CD4-positive, alpha-beta T cell treated with Interleukin-6 for 4 hours (primary cell): ENCODE measurements around the gene GNAS-AS1.
A peak's percentile ranks its signal among the peaks of the same experiment; 100 is the strongest.

Source experiments
- DNase-seq: peaks from one replicate; pipeline ENCODE4 v3.0.0-alpha.2; 2020; ENCODE audit warnings: mixed read lengths

The GNAS-AS1 gene

GRCh38 chr20:58884966-58885365 lies 34.3 kb upstream of the GNAS-AS1 start:
- no peak for DNase-seq

- DNase-seq, result no peak
Observed at GRCh38 chr20:58883241-58883691, 32.6 kb upstream of the GNAS-AS1 start.

GRCh38 chr20:58882704-58883089 lies 32.0 kb upstream of the GNAS-AS1 start:
- DNase-seq, result no peak

- peak; percentile 33 for DNase-seq
Observed at GRCh38 chr20:58880994-58881752, 30.5 kb upstream of the GNAS-AS1 start.

- DNase-seq, result no peak
Observed at GRCh38 chr20:58880441-58880840, 29.7 kb upstream of the GNAS-AS1 start.

- DNase-seq, result no peak
Observed at GRCh38 chr20:58878399-58878798, 27.7 kb upstream of the GNAS-AS1 start.

- peak; percentile 55 for DNase-seq
Observed at GRCh38 chr20:58877976-58878360, 27.3 kb upstream of the GNAS-AS1 start.

- no peak for DNase-seq
Observed at GRCh38 chr20:58877050-58877975, 26.6 kb upstream of the GNAS-AS1 start.

GRCh38 chr20:58876437-58876836 lies 25.7 kb upstream of the GNAS-AS1 start:
- DNase-seq, result no peak

- DNase-seq, result no peak
Observed at GRCh38 chr20:58875541-58876134, 24.9 kb upstream of the GNAS-AS1 start.

- no peak for DNase-seq
Observed at GRCh38 chr20:58875111-58875510, 24.4 kb upstream of the GNAS-AS1 start.

GRCh38 chr20:58874469-58874868 lies 23.8 kb upstream of the GNAS-AS1 start:
- no peak for DNase-seq

GRCh38 chr20:58871533-58872102 lies 20.9 kb upstream of the GNAS-AS1 start:
- DNase-seq, result no peak

- peak; percentile 73 for DNase-seq
Observed at GRCh38 chr20:58870293-58871014, 19.8 kb upstream of the GNAS-AS1 start.

- DNase-seq, result no peak
Observed at GRCh38 chr20:58869662-58870227, 19.0 kb upstream of the GNAS-AS1 start.

GRCh38 chr20:58868795-58869194 lies 18.1 kb upstream of the GNAS-AS1 start:
- peak; percentile 31 for DNase-seq

- no peak for DNase-seq
Observed at GRCh38 chr20:58867211-58867610, 16.5 kb upstream of the GNAS-AS1 start.

- no peak for DNase-seq
Observed at GRCh38 chr20:58865843-58866242, 15.1 kb upstream of the GNAS-AS1 start.

- DNase-seq, result no peak
Observed at GRCh38 chr20:58864346-58864745, 13.6 kb upstream of the GNAS-AS1 start.

GRCh38 chr20:58863044-58863790 lies 12.5 kb upstream of the GNAS-AS1 start:
- no peak for DNase-seq
